HEK293 (cell line): Measurements from ENCODE around the gene PAQR5.

Experiments used
- CTCF ChIP-seq: fragments of 450-650 bp; formaldehyde crosslinking; IDR thresholded peaks from 2 replicates; pipeline ENCODE4 v1.5.1; 2016; ENCODE audit warnings: missing biosample characterization, missing genetic modification characterization
- FEZF1 ChIP-seq: fragments of 450-650 bp; formaldehyde crosslinking; IDR thresholded peaks from 2 replicates; pipeline ENCODE4 v1.5.1; 2016; ENCODE audit warnings: missing biosample characterization, missing genetic modification characterization
- KLF17 ChIP-seq: fragments of 450-650 bp; formaldehyde crosslinking; IDR thresholded peaks from 2 replicates; pipeline ENCODE4 v1.5.1; 2016; ENCODE audit warnings: missing biosample characterization, missing genetic modification characterization
- REST ChIP-seq: fragments of 450-650 bp; formaldehyde crosslinking; IDR thresholded peaks from 2 replicates; pipeline ENCODE4 v1.5.1; 2016; ENCODE audit warnings: missing biosample characterization, missing genetic modification characterization
- TCF7L2 ChIP-seq: IDR thresholded peaks from 2 replicates; pipeline ENCODE4 v1.6.1; 2011; ENCODE audit warnings: low read depth, mild to moderate bottlenecking, inconsistent platforms, low read length, moderate library complexity, borderline replicate concordance
- WT1 ChIP-seq: fragments of 450-650 bp; formaldehyde crosslinking; IDR thresholded peaks from 2 replicates; pipeline ENCODE4 v1.5.1; 2016; ENCODE audit warnings: missing biosample characterization, missing genetic modification characterization
- ZBTB44 ChIP-seq: fragments of 450-650 bp; IDR thresholded peaks from 2 replicates; pipeline ENCODE4 v1.5.1; 2018; ENCODE audit warnings: missing biosample characterization, mild to moderate bottlenecking, missing genetic modification characterization
- ZNF138 ChIP-seq: fragments of 450-650 bp; formaldehyde crosslinking; IDR thresholded peaks from 2 replicates; pipeline ENCODE4 v1.5.1; 2016; ENCODE audit warnings: missing biosample characterization, missing genetic modification characterization, borderline replicate concordance
- ZNF221 ChIP-seq: fragments of 450-650 bp; formaldehyde crosslinking; IDR thresholded peaks from 2 replicates; pipeline ENCODE4 v1.5.1; 2017; ENCODE audit warnings: missing biosample characterization, missing genetic modification characterization, borderline replicate concordance
- ZNF274 ChIP-seq, 2 experiments: fragments of 200-500 bp in 1 of 2; fragments of 450-650 bp in 1 of 2; sonication (Bioruptor generic) in 1 of 2; formaldehyde crosslinking in 1 of 2; IDR thresholded peaks; 2 replicates each; pipeline versions ENCODE4 v1.5.1 to v1.6.1; 2014 to 2016; ENCODE audit warnings: borderline replicate concordance in 1 of 2, inconsistent platforms in 1 of 2, low read length in 1 of 2, missing biosample characterization in 1 of 2, missing genetic modification characterization in 1 of 2
- ZNF302 ChIP-seq: fragments of 450-650 bp; formaldehyde crosslinking; IDR thresholded peaks from 2 replicates; pipeline ENCODE4 v1.5.1; 2016; ENCODE audit warnings: missing biosample characterization, missing genetic modification characterization, low read depth
- ZNF404 ChIP-seq: fragments of 450-650 bp; formaldehyde crosslinking; IDR thresholded peaks from 2 replicates; pipeline ENCODE4 v1.5.1; 2017; ENCODE audit warnings: missing biosample characterization, missing genetic modification characterization
- ZNF776 ChIP-seq: fragments of 450-650 bp; formaldehyde crosslinking; IDR thresholded peaks from 2 replicates; pipeline ENCODE4 v1.5.0; 2017; ENCODE audit warnings: missing biosample characterization, missing genetic modification characterization, borderline replicate concordance

- TF ChIP-seq FEZF1 (tag by site-specific recombination) (no peak), ZNF221 (no peak), ZBTB44 (tag by site-specific recombination) (no peak), ZNF302 (tag by site-specific recombination) (no peak), KLF17 (tag by site-specific recombination) (no peak), ZNF776 (no peak), TCF7L2 (no peak), CTCF (tag by site-specific recombination) (no peak), ZNF404 (tag by site-specific recombination) (no peak), ZNF138 (tag by site-specific recombination) (no peak), WT1 (tag by site-specific recombination) (no peak), ZNF274 (IDR thresholded peaks at IDR 0.05; ENCODE audit: low read length) (no peak), ZNF274 (tag by site-specific recombination; IDR thresholded peaks at IDR 0.05; ENCODE audit: borderline replicate concordance) (no peak), REST (tag by site-specific recombination) (no peak)
Measured at GRCh38 chr15:69398491-69398891, 99.8 kb downstream of the PAQR5 start.
